ENCODE data around the gene SMIM5. TPM values are rescaled to one million over a fixed set of nuclear protein-coding genes. Genes with fewer than 3 reads are reported as not detected.

Gene SMIM5
- polyA plus RNA-seq, 12 donors, result 5.3 to 12.2 (median 7.5) TPM; not detected in 1

DNA sequence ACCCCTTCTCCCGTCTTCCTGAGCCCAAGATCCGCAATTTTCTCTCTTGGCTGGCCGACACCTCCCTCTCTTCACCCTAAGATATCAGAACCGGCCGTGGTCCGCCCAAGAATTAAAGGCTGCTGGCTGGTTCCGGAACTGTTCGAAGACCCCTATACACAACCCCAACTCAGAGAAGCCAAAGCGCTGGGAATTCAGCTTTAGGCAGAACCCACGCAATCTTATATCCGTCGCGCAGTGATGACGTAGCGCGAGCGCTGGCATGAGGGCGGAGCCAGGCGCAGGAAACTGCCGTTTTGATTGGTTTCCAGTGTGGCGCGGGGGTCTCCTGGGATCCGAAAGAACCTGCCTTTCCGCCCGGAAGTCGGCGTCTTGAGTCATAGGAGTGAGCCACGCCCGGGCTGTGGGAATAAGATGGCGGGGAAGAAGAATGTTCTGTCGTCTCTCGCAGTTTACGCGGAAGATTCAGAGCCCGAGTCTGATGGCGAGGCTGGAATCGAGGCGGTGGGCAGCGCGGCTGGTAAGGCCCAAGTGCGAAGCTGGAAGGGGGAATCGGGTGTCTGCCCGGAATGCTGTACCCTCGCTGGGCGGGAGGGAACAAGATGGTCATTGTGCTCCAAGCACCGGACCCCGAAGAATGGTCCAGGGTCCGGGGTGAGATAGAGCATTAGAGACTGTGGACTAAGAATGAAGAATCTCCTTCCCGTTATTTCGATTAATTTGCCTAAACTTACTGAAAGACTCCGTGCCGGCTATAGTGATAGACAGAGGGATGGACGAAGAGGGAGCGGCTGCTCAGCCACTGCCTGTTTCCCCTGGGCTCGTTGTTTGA is 33.9 kb downstream of the SMIM5 start, which contains the start of the genes RECQL5 and SAP30BP:
TSS of gene RECQL5 (minus strand) at position 196 of the 832 bp plus-strand sequence. CDS start 597 bp downstream, outside the sequence.
TSS of gene SAP30BP (plus strand) at position 380 of the 832 bp plus-strand sequence. CDS start at position 415, 35 bp downstream.
- peak; percentile 100 for DNase-seq

DNA sequence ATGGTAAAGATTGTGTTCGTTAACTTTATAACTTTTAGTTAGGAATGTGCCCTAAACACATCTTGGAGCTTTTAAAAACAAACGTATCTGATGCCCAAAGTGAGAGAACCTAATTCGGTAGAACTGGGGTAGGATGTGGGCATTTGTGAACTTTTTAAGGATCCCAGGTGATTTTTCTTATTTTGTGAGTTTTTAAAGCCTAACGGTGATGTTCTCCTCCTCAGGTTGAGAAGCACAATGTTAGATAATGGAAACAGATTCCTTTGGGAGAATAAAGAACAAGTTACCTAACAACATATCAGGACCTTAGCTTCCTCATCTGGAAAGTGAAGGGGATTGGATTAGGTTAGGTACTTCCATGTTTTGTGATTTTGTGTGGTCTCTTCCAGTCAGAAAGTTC is 34.6 kb downstream of the SMIM5 start:
- DNase-seq, result no peak

DNA sequence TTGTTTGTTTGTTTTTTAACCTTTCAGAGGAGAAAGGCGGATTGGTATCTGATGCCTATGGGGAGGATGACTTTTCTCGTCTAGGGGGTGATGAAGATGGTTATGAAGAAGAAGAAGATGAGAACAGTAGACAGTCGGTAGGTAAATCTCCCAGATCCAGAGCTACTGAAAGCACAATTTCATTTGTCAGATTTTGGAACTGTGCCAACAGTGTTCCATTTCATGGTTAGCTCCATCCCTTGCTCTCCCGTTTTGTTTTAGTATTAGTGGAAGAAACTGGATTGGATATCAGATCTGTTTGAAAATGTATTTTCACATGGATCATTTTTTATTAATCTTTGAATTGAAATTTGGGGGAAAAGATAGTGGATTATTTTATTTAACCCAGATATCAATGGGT is 35.3 kb downstream of the SMIM5 start:
- no peak for DNase-seq

- no peak for DNase-seq
These were observed 37.6 kb downstream of the SMIM5 start for GRCh38 chr17:75670868-75671267.

GRCh38 chr17:75672011-75672410 is 38.8 kb downstream of the SMIM5 start:
- no peak for DNase-seq

DNA sequence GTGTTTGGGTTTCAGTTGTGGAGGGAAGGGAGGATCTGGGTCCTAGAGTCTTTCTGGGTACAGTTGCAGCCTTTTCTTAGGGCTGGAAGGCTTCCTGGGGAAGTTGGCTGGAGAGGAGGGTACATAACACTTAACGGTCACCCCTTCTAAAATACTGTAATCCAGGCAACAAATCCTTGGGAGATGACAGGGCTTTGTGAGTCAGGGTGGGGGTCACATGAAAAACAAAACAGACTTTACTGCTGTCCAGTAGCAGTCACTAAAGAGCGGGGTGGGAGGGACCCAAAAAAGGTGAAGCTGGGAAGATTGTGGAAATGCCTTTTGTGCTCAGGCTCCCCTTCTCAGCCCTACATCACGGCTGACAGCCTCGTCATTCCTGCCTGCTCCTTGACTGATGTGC is 40.3 kb downstream of the SMIM5 start:
- DNase-seq, result no peak

DNA sequence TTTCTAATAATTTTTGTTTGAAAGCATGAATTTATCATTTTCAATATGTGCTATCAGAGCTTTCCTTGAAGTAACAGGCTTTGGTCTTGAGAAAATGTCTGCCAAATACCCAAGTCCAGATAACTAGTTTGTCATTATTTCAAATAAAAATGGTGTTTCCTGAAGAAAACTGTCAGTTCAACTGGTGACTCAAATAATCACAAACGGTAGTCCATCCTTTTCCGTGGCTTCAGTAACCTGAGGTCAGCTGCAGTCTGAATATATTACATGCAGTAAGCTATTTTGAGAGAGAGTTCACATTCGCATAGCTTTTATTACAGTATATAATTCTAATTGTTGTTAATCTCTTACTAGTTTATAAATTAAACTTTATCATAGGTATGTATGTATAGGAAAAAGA is 43.2 kb downstream of the SMIM5 start:
- DNase-seq, result no peak

DNA sequence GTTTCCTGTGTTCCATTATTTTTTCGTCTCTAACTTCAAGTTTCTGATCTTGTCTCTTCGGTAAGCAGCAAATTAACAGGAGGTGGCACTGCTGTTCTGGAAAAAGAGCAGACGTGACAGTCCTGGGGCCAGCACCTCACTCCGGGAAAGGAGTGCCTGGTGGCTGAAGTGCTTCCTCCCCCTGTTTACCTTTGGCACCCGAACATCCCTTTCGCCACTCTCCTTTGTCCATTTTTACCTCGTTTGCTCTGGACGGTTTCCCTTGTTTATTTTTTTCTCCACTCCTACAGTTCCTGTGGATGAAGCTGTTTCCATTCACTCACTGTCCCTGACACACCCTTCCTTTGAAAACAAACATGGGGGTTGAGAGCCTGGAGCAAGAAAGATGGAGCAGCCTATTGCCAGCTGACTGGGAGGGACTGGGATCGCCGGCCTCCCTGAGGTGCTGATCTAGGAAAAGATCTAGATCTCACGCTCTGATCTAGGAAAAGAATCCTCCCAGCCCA is 46.5 kb downstream of the SMIM5 start:
- DNase-seq, result no peak

DNA sequence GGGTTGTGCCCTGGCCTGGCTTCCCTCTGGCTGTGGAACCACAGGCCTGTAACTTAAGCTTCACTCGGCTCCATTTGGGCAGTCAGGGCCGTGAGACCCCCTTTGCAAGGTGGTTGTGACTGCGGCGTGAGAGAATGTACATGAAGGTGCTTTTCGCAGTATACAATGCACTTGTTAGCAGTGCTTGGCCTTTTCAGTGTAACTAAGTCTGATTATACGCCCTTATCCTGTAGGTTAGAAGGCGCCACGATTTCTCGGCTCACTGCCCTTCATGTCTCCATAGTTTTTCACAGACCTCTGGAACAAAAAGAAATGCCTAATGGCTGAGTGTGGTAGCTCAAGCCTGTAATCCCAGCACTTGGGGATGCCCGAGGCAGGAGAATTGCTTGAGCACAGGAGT is 47.2 kb downstream of the SMIM5 start:
- no peak for DNase-seq

DNA sequence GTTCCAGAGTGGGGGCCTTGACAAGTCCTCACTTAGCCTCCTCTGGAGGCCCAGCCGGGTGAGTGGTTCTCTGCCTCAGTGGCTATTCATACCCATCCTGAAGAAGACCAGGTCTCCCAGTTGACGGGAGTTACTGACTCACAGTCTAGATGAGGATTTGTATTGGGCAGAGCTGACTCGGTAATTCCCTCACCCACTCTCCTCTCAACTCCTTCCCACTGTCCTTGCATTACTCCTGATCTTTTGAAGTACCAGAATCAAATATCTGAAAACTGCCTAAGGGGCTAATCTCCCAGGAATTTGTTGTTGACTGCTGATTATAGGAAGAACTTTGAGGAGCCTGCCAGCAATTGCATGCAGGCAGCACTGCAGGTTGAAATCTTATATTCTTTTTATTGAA is 48.1 kb downstream of the SMIM5 start:
- DNase-seq, result no peak

DNA sequence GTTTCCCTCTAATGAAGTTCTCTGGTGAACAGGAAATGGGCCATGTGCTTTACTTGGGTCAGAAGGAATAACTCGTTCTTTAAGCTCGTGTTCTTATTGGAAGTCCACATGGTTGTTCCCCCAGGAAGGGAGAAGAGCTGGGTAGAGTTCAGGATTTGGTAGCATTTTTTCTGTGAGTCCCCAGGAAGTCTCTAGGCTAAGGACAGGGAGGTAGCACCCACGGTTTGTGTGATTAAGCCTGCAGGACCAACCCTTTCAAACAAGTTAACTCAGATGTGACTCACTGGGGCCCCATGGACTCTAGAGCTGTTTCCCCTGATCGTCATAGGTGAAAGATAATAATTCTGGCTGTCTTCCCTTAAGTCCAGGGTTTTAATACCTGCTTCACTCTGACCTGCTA is 50.3 kb downstream of the SMIM5 start:
- DNase-seq, result no peak

DNA sequence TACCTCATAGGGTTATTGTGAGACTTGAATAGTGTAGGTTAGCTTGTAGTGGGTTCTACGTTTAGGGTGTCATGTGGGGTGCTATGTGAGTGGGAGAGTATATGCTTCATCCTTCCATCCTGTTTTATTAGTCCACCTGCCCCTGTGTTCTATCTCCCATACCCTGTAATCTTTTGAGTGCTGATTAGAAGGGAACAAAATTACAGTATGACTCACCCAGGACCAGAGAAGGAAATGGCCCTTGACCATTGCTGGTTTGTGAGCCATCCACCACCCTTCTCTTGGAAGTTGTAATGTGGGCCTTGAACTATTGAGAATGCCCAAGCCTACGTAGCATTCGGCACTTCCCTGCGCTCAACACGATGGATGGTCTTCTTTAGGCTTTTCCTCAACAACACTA is 51.0 kb downstream of the SMIM5 start:
- no peak for DNase-seq

- no peak for DNase-seq
These were observed 51.7 kb downstream of the SMIM5 start for GRCh38 chr17:75684924-75685323.

GRCh38 chr17:75685499-75685898 is 52.3 kb downstream of the SMIM5 start:
- DNase-seq, result no peak

GRCh38 chr17:75688209-75688825 is 55.1 kb downstream of the SMIM5 start:
- no peak for DNase-seq

DNA sequence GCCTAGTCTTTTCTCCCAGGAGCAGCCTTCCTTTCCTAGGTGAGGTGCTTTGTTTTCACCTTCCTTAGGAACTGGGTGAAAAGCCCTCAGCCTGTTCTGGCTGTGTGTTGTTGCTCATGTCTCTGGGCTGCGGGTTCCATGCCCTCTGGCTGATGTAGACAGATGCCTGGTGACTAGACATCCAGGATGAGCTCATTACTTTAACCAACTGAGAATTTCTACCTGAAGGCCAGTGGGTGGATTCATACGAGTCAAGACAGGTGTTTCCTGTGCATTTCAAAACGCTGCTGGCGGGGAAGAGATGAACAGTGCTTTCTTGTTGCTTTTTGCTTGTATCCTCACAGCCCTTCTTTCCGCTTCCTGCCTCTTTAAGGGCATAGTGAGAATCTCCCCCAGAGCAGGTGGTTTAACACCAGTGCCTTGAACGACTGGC is 56.2 kb downstream of the SMIM5 start:
- DNase-seq, result no peak

Other genes with a start within 250 kb of the SMIM5 start
- 100 to 1,000 TPM; 114 to 448 (median 175) TPM for gene GRB2, start 227.8 kb upstream of the SMIM5 start, polyA plus RNA-seq (ENCODE audit: insufficient read length in 12 of 12)
- gene TMEM94, start 176.8 kb upstream of the SMIM5 start, polyA plus RNA-seq (ENCODE audit: insufficient read length in 12 of 12), result 10 to 100 TPM in 11 of 12 donors, not detected in 1; 43.9 to 87.2 (median 57.4) TPM
- gene CASKIN2, start 117.9 kb upstream of the SMIM5 start, polyA plus RNA-seq (ENCODE audit: insufficient read length in 12 of 12), result 10 to 100 TPM in 11 of 12 donors, not detected in 1; 17.0 to 65.2 (median 20.7) TPM
- gene TSEN54, start 116.9 kb upstream of the SMIM5 start, polyA plus RNA-seq (ENCODE audit: insufficient read length in 12 of 12), result 10 to 100 TPM in 11 of 12 donors, not detected in 1; 18.0 to 28.5 (median 20.9) TPM
- 10 to 100 TPM in 2 of 12 donors, 1 to 10 TPM in 9, not detected in 1; 2.1 to 58.8 (median 5.4) TPM for gene LLGL2, start 107.7 kb upstream of the SMIM5 start, polyA plus RNA-seq (ENCODE audit: insufficient read length in 12 of 12)
- gene MYO15B, start 45.6 kb upstream of the SMIM5 start, polyA plus RNA-seq (ENCODE audit: insufficient read length in 12 of 12), result 100 to 1,000 TPM in 6 of 12 donors, 10 to 100 TPM in 5, not detected in 1; 56.2 to 196 (median 104) TPM
- 10 to 100 TPM in 11 of 12 donors, not detected in 1; 12.3 to 36.8 (median 16.4) TPM for gene RECQL5, start 33.7 kb downstream of the SMIM5 start, polyA plus RNA-seq (ENCODE audit: insufficient read length in 12 of 12)
- gene SAP30BP, start 33.9 kb downstream of the SMIM5 start, polyA plus RNA-seq (ENCODE audit: insufficient read length in 12 of 12), result 100 to 1,000 TPM in 1 of 12 donors, 10 to 100 TPM in 10, not detected in 1; 66.0 to 125 (median 72.9) TPM
- 10 to 100 TPM in 3 of 12 donors, 1 to 10 TPM in 8, not detected in 1; 3.3 to 55.7 (median 5.9) TPM for gene ITGB4, start 88.0 kb downstream of the SMIM5 start, polyA plus RNA-seq (ENCODE audit: insufficient read length in 12 of 12)
- 10 to 100 TPM in 11 of 12 donors, not detected in 1; 15.1 to 26.5 (median 21.0) TPM for gene GALK1, start 131.8 kb downstream of the SMIM5 start, polyA plus RNA-seq (ENCODE audit: insufficient read length in 12 of 12)
- 10 to 100 TPM in 11 of 12 donors, not detected in 1; 20.5 to 42.4 (median 26.6) TPM for gene UNK, start 151.4 kb downstream of the SMIM5 start, polyA plus RNA-seq (ENCODE audit: insufficient read length in 12 of 12)
- 10 to 100 TPM in 2 of 12 donors, 1 to 10 TPM in 9, not detected in 1; 3.1 to 14.7 (median 3.9) TPM for gene UNC13D, start 211.0 kb downstream of the SMIM5 start, polyA plus RNA-seq (ENCODE audit: insufficient read length in 12 of 12)
- gene WBP2, start 221.9 kb downstream of the SMIM5 start, polyA plus RNA-seq (ENCODE audit: insufficient read length in 12 of 12), result 100 to 1,000 TPM in 1 of 12 donors, 10 to 100 TPM in 10, not detected in 1; 43.3 to 104 (median 48.5) TPM
- 10 to 100 TPM in 11 of 12 donors, not detected in 1; 15.8 to 46.4 (median 21.5) TPM for gene TRIM47, start 245.1 kb downstream of the SMIM5 start, polyA plus RNA-seq (ENCODE audit: insufficient read length in 12 of 12)

Data from muscle of arm (tissue), 12 donors.